GM06990 (cell line): Measurements from ENCODE around the gene ACAD10.
"Not testable (repeated sequence)": the region's sequence is repeated elsewhere in the genome, so short reads cannot be mapped to it uniquely, and the experiment has no call there.

Source experiments
- DNase-seq: peaks from one replicate; pipeline ENCODE4 v3.0.0-alpha.2; 2011; ENCODE audit not compliant: insufficient read length; ENCODE audit errors: extremely low read depth
- H3K27me3 ChIP-seq: replicated peaks from 2 replicates; pipeline ENCODE4 v1.6.0; 2011; ENCODE audit warnings: low read length; ENCODE audit not compliant: control insufficient read depth, insufficient read depth
- H3K36me3 ChIP-seq: 2 replicates; pipeline ENCODE4 v1.5.1; 2011; ENCODE audit warnings: low read length; ENCODE audit not compliant: control insufficient read depth, insufficient read depth
- H3K4me3 ChIP-seq: replicated peaks from 2 replicates; pipeline ENCODE4 v1.5.1; 2011; ENCODE audit warnings: low read depth, mild to moderate bottlenecking, control low read depth, low read length
- CTCF ChIP-seq: IDR thresholded peaks from 2 replicates; pipeline ENCODE4 v1.5.1; 2011; ENCODE audit warnings: low read length, control low read depth, mild to moderate bottlenecking, inconsistent platforms; ENCODE audit not compliant: insufficient read depth, poor library complexity, severe bottlenecking

The ACAD10 gene

GRCh38 chr12:111733340-111733915 lies 47.6 kb downstream of the ACAD10 start:
- no peak for DNase-seq
- no peak overlapping the region for H3K4me3 ChIP-seq
- no peaks in the 10 kb centered on the region for H3K27me3 ChIP-seq
- no peak for TF ChIP-seq CTCF
- H3K36me3 ChIP-seq, result peaks cover 7% of the 10 kb centered on the region

GRCh38 chr12:111739524-111739923 lies 53.7 kb downstream of the ACAD10 start:
- not testable (repeated sequence) for DNase-seq, H3K27me3 ChIP-seq, H3K4me3 ChIP-seq, H3K36me3 ChIP-seq

GRCh38 chr12:111741235-111741812 lies 55.5 kb downstream of the ACAD10 start:
- peaks cover 10% of the 10 kb centered on the region for H3K36me3 ChIP-seq
- DNase-seq, result no peak
- H3K27me3 ChIP-seq, result no peaks in the 10 kb centered on the region
- no peak for TF ChIP-seq CTCF
- H3K4me3 ChIP-seq, result no peak overlapping the region

DNA sequence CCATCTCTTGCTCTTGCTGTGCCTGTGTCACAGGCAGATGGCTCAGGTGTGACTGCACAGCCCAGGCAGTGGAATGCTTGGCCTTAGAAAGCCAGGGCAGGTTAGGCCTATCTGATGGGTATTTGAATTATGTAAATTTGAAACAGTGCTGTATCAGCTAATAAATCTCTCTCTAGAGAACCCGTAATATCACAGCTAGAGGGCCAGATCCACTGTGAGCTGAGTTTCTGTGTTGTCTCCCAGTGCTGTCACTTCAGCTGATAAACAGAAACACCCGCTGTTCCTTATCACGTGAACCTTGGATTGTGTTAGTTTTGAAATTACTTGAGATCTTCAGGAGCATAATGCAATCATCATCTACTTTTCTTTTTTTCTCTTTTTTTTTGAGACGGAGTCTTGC lies 59.4 kb downstream of the ACAD10 start:
- Histone ChIP-seq H3K4me3 (no peak overlapping the region), H3K36me3 (peaks cover 12% of the 10 kb centered on the region), H3K27me3 (no peaks in the 10 kb centered on the region)
- no peak for TF ChIP-seq CTCF
- no peak for DNase-seq

DNA sequence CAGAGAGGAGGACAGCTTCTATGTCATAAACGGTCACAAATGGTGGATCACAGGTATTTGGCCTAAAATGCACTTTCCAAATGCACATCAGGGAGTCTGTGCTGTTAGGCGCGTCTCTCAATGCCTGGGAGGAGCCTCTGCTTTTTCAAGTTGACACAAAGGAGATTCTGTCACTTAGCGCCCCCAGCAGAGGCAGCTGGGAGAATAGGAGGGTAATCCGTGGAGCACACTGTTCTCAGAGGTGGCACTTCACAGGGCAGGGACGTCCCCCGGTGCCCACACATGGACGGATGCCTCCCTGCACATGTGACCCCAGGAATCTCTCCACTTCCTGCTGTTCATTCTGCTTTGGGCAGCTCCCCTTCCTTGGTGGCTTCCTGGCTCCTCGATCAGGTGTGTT lies 61.5 kb downstream of the ACAD10 start:
- H3K27me3 ChIP-seq, result no peaks in the 10 kb centered on the region
- H3K36me3 ChIP-seq, result peaks cover 12% of the 10 kb centered on the region
- no peak for DNase-seq
- no peak overlapping the region for H3K4me3 ChIP-seq
- no peak for TF ChIP-seq CTCF

- Histone ChIP-seq H3K27me3 (no peaks in the 10 kb centered on the region), H3K4me3 (no peak overlapping the region), H3K36me3 (peaks cover 12% of the 10 kb centered on the region)
- DNase-seq, result no peak
- no peak for TF ChIP-seq CTCF
Measured at GRCh38 chr12:111748151-111748672, 62.4 kb downstream of the ACAD10 start.
